ENCODE data around the gene SLC7A14. TPM values are rescaled to one million over a fixed set of nuclear protein-coding genes. Genes with fewer than 3 reads are reported as not detected.

SLC7A14 gene
- total and polyA plus RNA-seq, 4 donors: not detected

DNA sequence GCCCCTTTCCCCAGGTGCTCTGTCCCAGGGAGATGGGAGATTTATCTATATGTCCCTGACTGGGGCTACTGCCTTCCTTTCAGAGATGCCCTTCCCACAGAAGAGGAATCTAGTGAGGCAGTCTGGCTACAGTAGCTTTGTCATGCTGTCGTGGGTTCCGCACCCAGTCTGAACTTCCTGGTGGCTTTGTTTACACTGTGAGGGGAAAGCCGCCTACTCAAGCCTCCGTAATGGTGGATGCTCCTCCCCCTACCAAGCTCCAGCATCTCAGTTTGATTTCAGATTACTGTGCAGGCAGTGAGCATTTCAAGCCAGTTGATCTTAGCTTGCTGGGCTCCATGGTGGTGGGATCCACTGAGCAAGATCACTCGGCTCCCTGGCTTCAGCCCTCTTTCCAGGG lies 35.4 kb upstream of the SLC7A14 start:
- H3K4me3 ChIP-seq (ENCODE audit: low read length in 2 of 2): no peak overlapping the region
- 43 to 64% methylated on average over 5 of the region's 5 CpGs for whole genome bisulfite sequencing, 2 donors
- no peaks in the 10 kb centered on the region for H3K9me3 ChIP-seq (ENCODE audit: control insufficient read depth, low read length)
- no peaks in the 10 kb centered on the region for H3K27me3 ChIP-seq (ENCODE audit: control insufficient read depth in 1 of 2, insufficient read depth in 2 of 2, low read length in 1 of 2)
- intact Hi-C loops (cut with DNase I): no loop called here
- no peak for DNase-seq
- H3K36me3 ChIP-seq (ENCODE audit: control insufficient read depth in 1 of 2, insufficient read depth in 2 of 2, low read length in 1 of 2): no peaks in the 10 kb centered on the region
- no peak overlapping the region for H3K27ac ChIP-seq (ENCODE audit: low read depth in 1 of 2, low read length in 2 of 2)
- H3K4me1 ChIP-seq (ENCODE audit: control insufficient read depth in 1 of 2, insufficient read depth in 2 of 2, low read length in 2 of 2): no peaks in the 10 kb centered on the region
- ATAC-seq (ENCODE audit: low FRiP score): no peak

DNA sequence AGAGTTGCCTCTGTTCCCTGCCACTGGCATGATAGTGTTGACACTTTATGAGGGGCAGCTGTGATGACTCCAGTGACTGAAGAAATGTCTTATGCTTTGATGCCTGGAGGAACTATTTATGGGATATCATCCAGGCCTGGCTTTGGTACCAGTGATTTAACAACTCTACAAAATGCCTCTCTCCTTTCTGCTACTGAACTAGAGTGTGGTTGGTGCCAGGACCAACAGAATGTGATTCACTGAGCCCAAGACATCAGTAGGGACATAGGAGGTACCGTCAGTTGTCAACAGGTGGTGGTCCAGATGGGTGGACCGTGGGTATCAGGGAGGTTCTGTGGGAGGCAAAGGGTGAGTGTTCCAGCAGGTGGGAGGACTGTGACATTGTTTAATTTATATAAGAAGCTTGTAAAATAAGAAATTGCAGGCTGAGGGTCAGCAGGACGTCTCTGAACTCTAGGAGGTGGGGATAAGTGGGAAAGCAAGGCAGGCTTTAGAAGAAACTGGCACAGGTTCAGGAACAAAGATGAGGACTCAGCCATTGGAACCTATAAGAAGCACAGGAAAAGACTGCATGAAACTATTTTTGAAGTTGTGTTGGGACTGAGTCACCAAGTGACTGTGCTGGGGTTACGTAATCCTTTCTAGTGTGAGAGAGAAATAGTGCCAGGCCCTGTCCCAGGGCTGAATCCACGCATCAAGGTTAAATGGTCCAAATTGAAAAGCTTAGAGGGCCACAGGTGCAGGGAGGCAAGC lies 28.5 kb upstream of the SLC7A14 start:
- no peak overlapping the region for H3K27ac ChIP-seq (ENCODE audit: low read depth in 1 of 2, low read length in 2 of 2)
- H3K36me3 ChIP-seq (ENCODE audit: control insufficient read depth in 1 of 2, insufficient read depth in 2 of 2, low read length in 1 of 2): no peaks in the 10 kb centered on the region
- intact Hi-C loops (cut with DNase I): loop anchor here (10.0 kb wide), 2 partner anchors 130 to 190 kb away; no protein-coding TSS in a partner anchor
- H3K4me1 ChIP-seq (ENCODE audit: control insufficient read depth in 1 of 2, insufficient read depth in 2 of 2, low read length in 2 of 2): no peaks in the 10 kb centered on the region
- no peak overlapping the region for H3K4me3 ChIP-seq (ENCODE audit: low read length in 2 of 2)
- 9 to 11% methylated on average over 5 of the region's 5 CpGs for WGBS, 2 donors
- no peak for DNase-seq
- H3K9me3 ChIP-seq (ENCODE audit: control insufficient read depth, low read length): no peaks in the 10 kb centered on the region
- no peaks in the 10 kb centered on the region for H3K27me3 ChIP-seq (ENCODE audit: control insufficient read depth in 1 of 2, insufficient read depth in 2 of 2, low read length in 1 of 2)
- ATAC-seq (ENCODE audit: low FRiP score): peak; percentile 83

DNA sequence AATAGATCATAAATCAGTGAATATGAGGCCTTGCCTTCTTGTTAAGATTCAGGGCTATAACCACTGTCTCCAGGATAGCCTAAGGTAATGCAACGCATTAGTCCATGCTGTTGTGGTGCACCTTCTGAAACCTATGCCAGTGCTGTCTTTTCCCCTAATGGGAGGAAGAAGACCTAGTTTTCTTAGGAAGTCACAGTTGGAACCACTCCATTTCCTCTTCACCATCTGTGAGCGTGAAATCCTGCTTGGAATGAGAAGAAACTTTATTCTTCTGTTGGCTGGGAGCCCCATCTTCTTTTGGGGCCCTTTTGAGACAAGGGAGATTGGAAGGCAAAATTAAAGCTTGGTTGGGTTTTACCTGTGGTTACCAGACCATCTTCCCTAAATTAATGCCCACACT lies 25.9 kb upstream of the SLC7A14 start:
- H3K27ac ChIP-seq (ENCODE audit: low read depth in 1 of 2, low read length in 2 of 2): no peak overlapping the region
- no peaks in the 10 kb centered on the region for H3K4me1 ChIP-seq (ENCODE audit: control insufficient read depth in 1 of 2, insufficient read depth in 2 of 2, low read length in 2 of 2)
- intact Hi-C loops (cut with DNase I): loop anchor here (10.0 kb wide), 2 partner anchors 133 to 193 kb away; no protein-coding TSS in a partner anchor
- no peak for ATAC-seq (ENCODE audit: low FRiP score)
- no peaks in the 10 kb centered on the region for H3K36me3 ChIP-seq (ENCODE audit: control insufficient read depth in 1 of 2, insufficient read depth in 2 of 2, low read length in 1 of 2)
- H3K4me3 ChIP-seq (ENCODE audit: low read length in 2 of 2): no peak overlapping the region
- H3K27me3 ChIP-seq (ENCODE audit: control insufficient read depth in 1 of 2, insufficient read depth in 2 of 2, low read length in 1 of 2): no peaks in the 10 kb centered on the region
- no peaks in the 10 kb centered on the region for H3K9me3 ChIP-seq (ENCODE audit: control insufficient read depth, low read length)
- DNase-seq: no peak
- WGBS, 2 donors: 94 to 97% methylated on average over 2 of the region's 2 CpGs

DNA sequence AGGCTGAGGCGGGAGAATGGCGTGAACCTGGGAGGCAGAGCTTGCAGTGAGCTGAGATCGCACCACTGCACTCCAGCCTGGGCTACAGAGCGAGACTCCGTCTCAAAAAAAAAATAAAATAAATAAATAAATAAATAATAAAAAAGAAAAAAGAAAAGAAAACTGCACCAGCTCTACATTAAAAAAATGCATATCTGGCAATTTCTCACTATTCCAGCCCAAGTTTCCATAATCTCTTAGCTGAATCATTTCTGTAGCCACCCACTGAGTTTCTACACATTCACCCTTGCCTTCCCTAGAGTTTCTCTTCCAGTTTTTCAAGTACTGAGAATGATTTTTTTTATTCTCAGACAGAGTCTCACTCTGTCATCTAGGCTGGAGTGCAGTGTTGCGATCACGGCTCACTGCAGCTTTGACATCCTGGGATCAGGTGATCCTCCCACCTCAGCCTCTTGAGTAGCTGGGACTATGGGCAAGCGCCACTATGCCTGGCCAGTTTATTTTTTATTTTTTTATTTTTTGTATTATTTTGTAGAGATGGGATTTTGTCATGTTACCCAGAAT lies 24.5 kb upstream of the SLC7A14 start:
- 92 to 95% methylated on average over 8 of the region's 8 CpGs for WGBS, 2 donors
- Histone ChIP-seq H3K9me3 (ENCODE audit: control insufficient read depth, low read length) (no peaks in the 10 kb centered on the region), H3K27me3 (ENCODE audit: control insufficient read depth in 1 of 2, insufficient read depth in 2 of 2, low read length in 1 of 2) (no peaks in the 10 kb centered on the region), H3K27ac (ENCODE audit: low read depth in 1 of 2, low read length in 2 of 2) (no peak overlapping the region), H3K4me3 (ENCODE audit: low read length in 2 of 2) (no peak overlapping the region), H3K4me1 (ENCODE audit: control insufficient read depth in 1 of 2, insufficient read depth in 2 of 2, low read length in 2 of 2) (no peaks in the 10 kb centered on the region), H3K36me3 (ENCODE audit: control insufficient read depth in 1 of 2, insufficient read depth in 2 of 2, low read length in 1 of 2) (no peaks in the 10 kb centered on the region)
- DNase-seq (no peak), ATAC-seq (ENCODE audit: low FRiP score) (no peak)
- intact Hi-C loops (cut with DNase I): loop anchor here (10.0 kb wide), 2 partner anchors 134 to 194 kb away; no protein-coding TSS in a partner anchor

DNA sequence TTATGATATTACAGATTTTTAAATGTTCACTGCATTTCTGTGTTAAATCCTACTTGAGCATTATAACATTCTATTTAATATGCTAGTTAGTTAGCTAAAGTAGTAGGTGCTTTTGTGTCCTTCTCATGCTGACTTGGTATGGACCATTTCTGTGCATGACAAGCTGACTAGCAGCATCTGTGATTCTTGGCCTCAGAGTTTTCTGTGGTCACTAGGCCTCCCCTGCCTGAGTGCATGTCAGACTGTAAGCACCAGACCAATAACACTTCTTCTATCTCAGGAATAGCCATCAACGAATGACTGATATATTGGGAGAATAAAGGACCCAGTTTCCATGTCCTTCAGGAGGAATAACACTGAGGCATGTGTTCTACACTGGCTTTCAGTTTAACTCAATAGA lies 22.6 kb upstream of the SLC7A14 start:
- Histone ChIP-seq H3K27me3 (ENCODE audit: control insufficient read depth in 1 of 2, insufficient read depth in 2 of 2, low read length in 1 of 2) (no peaks in the 10 kb centered on the region), H3K4me3 (ENCODE audit: low read length in 2 of 2) (no peak overlapping the region), H3K27ac (ENCODE audit: low read depth in 1 of 2, low read length in 2 of 2) (no peak overlapping the region), H3K36me3 (ENCODE audit: control insufficient read depth in 1 of 2, insufficient read depth in 2 of 2, low read length in 1 of 2) (no peaks in the 10 kb centered on the region), H3K9me3 (ENCODE audit: control insufficient read depth, low read length) (no peaks in the 10 kb centered on the region), H3K4me1 (ENCODE audit: control insufficient read depth in 1 of 2, insufficient read depth in 2 of 2, low read length in 2 of 2) (no peaks in the 10 kb centered on the region)
- DNase-seq: no peak
- ATAC-seq (ENCODE audit: low FRiP score): no peak
- WGBS, 2 donors: 58 to 76% methylated on average over 1 of the region's 1 CpG
- intact Hi-C loops (cut with DNase I): no loop called here

DNA sequence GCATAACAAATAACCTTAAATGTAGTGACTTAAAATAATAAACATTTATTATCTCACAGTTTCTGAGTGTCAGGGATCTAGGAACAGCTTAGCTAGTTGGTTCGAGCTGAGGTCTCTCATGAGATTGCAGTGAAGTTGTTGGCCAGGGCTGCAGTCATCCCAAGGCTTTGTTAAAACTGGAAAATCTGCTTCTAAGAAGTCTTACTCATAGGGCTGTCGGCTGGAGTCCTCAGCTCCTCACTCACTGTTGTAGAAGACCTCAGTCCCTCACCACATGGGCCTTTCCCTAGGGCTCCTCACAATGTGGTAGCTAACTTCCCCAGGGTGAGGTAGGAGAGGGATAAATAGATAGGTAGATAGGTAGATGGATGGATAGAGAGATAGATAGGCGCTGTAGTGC lies 20.8 kb upstream of the SLC7A14 start:
- WGBS, 2 donors: 61 to 63% methylated on average over 3 of the region's 3 CpGs
- intact Hi-C loops (cut with DNase I): no loop called here
- no peak for ATAC-seq (ENCODE audit: low FRiP score)

DNA sequence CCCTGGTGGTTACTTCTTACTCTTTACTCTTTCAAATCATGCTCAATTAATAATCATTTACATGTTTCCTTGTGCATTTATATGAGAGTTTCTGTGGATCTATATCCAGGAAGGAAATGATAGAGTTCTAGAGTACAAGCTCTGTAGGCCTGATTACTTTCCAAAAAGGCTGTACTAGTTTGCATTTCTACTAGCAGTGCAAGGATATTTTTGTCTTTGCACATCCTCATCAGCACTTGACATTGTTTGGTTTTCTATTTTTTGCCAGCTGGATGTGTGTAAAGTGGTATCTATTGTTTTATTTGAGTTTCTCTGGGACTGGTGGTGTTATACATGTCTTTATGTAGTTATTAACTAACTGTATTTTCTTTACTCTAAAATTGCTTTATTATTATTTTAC lies 19.6 kb upstream of the SLC7A14 start:
- no peak for ATAC-seq (ENCODE audit: low FRiP score)
- Histone ChIP-seq H3K27me3 (ENCODE audit: control insufficient read depth in 1 of 2, insufficient read depth in 2 of 2, low read length in 1 of 2) (no peaks in the 10 kb centered on the region), H3K4me1 (ENCODE audit: control insufficient read depth in 1 of 2, insufficient read depth in 2 of 2, low read length in 2 of 2) (no peaks in the 10 kb centered on the region)

More for the DNA sequence above, 20.8 kb upstream of the SLC7A14 start:
- Histone ChIP-seq H3K4me3 (ENCODE audit: low read length in 2 of 2) (no peak overlapping the region), H3K4me1 (ENCODE audit: control insufficient read depth in 1 of 2, insufficient read depth in 2 of 2, low read length in 2 of 2) (no peaks in the 10 kb centered on the region), H3K27ac (ENCODE audit: low read depth in 1 of 2, low read length in 2 of 2) (no peak overlapping the region), H3K9me3 (ENCODE audit: control insufficient read depth, low read length) (no peaks in the 10 kb centered on the region), H3K27me3 (ENCODE audit: control insufficient read depth in 1 of 2, insufficient read depth in 2 of 2, low read length in 1 of 2) (no peaks in the 10 kb centered on the region), H3K36me3 (ENCODE audit: control insufficient read depth in 1 of 2, insufficient read depth in 2 of 2, low read length in 1 of 2) (no peaks in the 10 kb centered on the region)
- DNase-seq: no peak

DNA sequence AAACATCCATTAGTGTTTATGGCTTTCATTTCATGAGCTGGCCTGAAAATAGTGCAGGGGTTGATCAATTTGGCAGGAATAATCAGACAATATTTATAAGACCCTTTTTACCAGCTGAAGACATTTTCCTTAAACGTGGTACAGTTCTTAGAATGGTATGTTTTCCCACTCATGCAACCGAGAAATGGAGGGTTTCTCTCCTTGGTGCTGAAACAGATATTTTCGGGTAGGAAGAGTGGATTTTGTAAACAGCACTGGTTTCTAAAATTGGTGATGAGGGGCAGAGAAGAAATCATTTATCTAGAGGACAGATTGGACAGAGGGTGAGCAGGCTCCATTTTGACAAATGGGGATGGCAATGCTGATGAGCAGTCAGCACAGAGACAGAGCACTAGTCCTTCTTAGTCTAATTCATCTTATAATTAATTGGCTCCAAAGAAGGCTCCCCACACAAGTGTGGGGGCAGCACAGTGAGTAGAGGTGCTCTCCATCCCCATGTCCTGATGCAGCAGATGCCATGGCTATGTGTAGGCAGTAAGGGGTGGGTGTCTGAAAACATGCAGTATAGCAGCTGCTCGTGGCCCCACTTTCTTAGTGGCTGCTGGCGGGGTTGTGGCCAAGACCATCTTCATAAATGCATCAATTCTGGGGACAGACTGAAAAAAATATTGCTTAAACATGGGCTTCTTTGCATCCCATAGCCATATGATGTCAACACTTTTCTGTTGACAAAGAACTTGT lies 18.1 kb upstream of the SLC7A14 start:
- ATAC-seq (ENCODE audit: low FRiP score) (no peak), DNase-seq (no peak)

More for the DNA sequence above, 19.6 kb upstream of the SLC7A14 start:
- no peak for DNase-seq
- Histone ChIP-seq H3K4me3 (ENCODE audit: low read length in 2 of 2) (no peak overlapping the region), H3K27ac (ENCODE audit: low read depth in 1 of 2, low read length in 2 of 2) (no peak overlapping the region), H3K9me3 (ENCODE audit: control insufficient read depth, low read length) (no peaks in the 10 kb centered on the region), H3K36me3 (ENCODE audit: control insufficient read depth in 1 of 2, insufficient read depth in 2 of 2, low read length in 1 of 2) (no peaks in the 10 kb centered on the region)
- intact Hi-C loops (cut with DNase I): no loop called here

More for the DNA sequence above, 18.1 kb upstream of the SLC7A14 start:
- no peaks in the 10 kb centered on the region for H3K36me3 ChIP-seq (ENCODE audit: control insufficient read depth in 1 of 2, insufficient read depth in 2 of 2, low read length in 1 of 2)
- H3K4me3 ChIP-seq (ENCODE audit: low read length in 2 of 2): no peak overlapping the region
- 39 to 40% methylated on average over 5 of the region's 5 CpGs for WGBS, 2 donors
- no peaks in the 10 kb centered on the region for H3K27me3 ChIP-seq (ENCODE audit: control insufficient read depth in 1 of 2, insufficient read depth in 2 of 2, low read length in 1 of 2)
- H3K27ac ChIP-seq (ENCODE audit: low read depth in 1 of 2, low read length in 2 of 2): no peak overlapping the region
- no peaks in the 10 kb centered on the region for H3K9me3 ChIP-seq (ENCODE audit: control insufficient read depth, low read length)
- H3K4me1 ChIP-seq (ENCODE audit: control insufficient read depth in 1 of 2, insufficient read depth in 2 of 2, low read length in 2 of 2): no peaks in the 10 kb centered on the region
- intact Hi-C loops (cut with DNase I): no loop called here
